OCI-LY7 (cell line): ENCODE data around the gene RIC8B. TPM values are rescaled to one million over a fixed set of nuclear protein-coding genes. Genes with fewer than 3 reads are reported as not detected.

Source experiments
- BruUV-seq: library from RNA; stranded (reverse); fragments of 400-500 nt; replicated peaks from 2 replicates; lab custom pipeline; 2021; lab: Mats Ljungman, UMichigan
- CTCF ChIA-PET: fragments of 300-600 bp; sonication (Branson Sonifier 250); formaldehyde crosslinking; loops from one replicate; lab custom pipeline; 2022; ENCODE audit warnings: antibody characterized with exemption; ENCODE audit not compliant: unreplicated experiment; lab: Charles Lee
- POLR2A ChIA-PET: fragments of 300-600 bp; sonication (Branson Sonifier 250); formaldehyde crosslinking; loops from one replicate; lab custom pipeline; 2022; ENCODE audit warnings: antibody characterized with exemption; lab: Charles Lee
- DNase-seq: peaks from one replicate; pipeline ENCODE4 v3.0.0-alpha.2; 2015; ENCODE audit warnings: low spot score
- H2AFZ ChIP-seq: fragments of 200-600 bp; sonication (generic), shearing (Covaris generic); 2 replicates; pipeline ENCODE4 v1.6.1; 2014; ENCODE audit warnings: mild to moderate bottlenecking, antibody characterized with exemption, low read length, moderate library complexity
- H3K27ac ChIP-seq: fragments of 200-600 bp; sonication (generic); 2 replicates; pipeline ENCODE4 v1.5.1; 2014; ENCODE audit warnings: mixed run types, low read depth, mild to moderate bottlenecking, moderate library complexity, low read length, inconsistent platforms; ENCODE audit not compliant: poor library complexity, severe bottlenecking
- H3K36me3 ChIP-seq: fragments of 200-600 bp; sonication (generic); 2 replicates; pipeline ENCODE4 v1.6.1; 2014; ENCODE audit warnings: mild to moderate bottlenecking, antibody characterized with exemption, low read length, moderate library complexity, mixed read lengths; ENCODE audit not compliant: insufficient read depth
- H3K4me1 ChIP-seq: fragments of 200-600 bp; sonication (generic); 2 replicates; pipeline ENCODE4 v1.5.1; 2014; ENCODE audit warnings: mild to moderate bottlenecking, low read length; ENCODE audit not compliant: insufficient read depth, poor library complexity, severe bottlenecking
- H3K4me2 ChIP-seq: fragments of 200-600 bp; sonication (generic); 2 replicates; pipeline ENCODE4 v1.6.1; 2014; ENCODE audit warnings: mild to moderate bottlenecking, low read length
- H3K4me3 ChIP-seq: fragments of 200-600 bp; sonication (generic); 2 replicates; pipeline ENCODE4 v1.5.1; 2014; ENCODE audit warnings: mild to moderate bottlenecking, low read depth, low read length; ENCODE audit not compliant: poor library complexity, severe bottlenecking
- H3K79me2 ChIP-seq: fragments of 200-600 bp; sonication (generic); 2 replicates; pipeline ENCODE4 v1.6.1; 2016; ENCODE audit warnings: low read depth, mild to moderate bottlenecking, low read length, moderate library complexity, mixed read lengths; ENCODE audit not compliant: insufficient read depth
- H3K9me2 ChIP-seq: fragments of 200-600 bp; sonication (generic); 2 replicates; pipeline ENCODE4 v1.6.1; 2016; ENCODE audit warnings: mild to moderate bottlenecking, low read length, mixed read lengths; ENCODE audit not compliant: insufficient read depth
- H3K9me3 ChIP-seq: fragments of 200-600 bp; sonication (generic); 2 replicates; pipeline ENCODE4 v1.6.1; 2014; ENCODE audit warnings: mild to moderate bottlenecking, mixed run types, low read length, mixed read lengths
- H4K20me1 ChIP-seq: fragments of 200-600 bp; sonication (generic); 2 replicates; pipeline ENCODE4 v1.6.1; 2014; ENCODE audit warnings: mild to moderate bottlenecking, antibody characterized with exemption, low read length, moderate library complexity, mixed read lengths; ENCODE audit not compliant: insufficient read depth
- EZH2phosphoT487 ChIP-seq: fragments of 200-600 bp; sonication (generic); IDR thresholded peaks from 2 replicates; pipeline ENCODE4 v1.6.1; 2018; ENCODE audit warnings: low read depth, borderline replicate concordance, mild to moderate bottlenecking, mixed run types, antibody characterized with exemption, low read length, moderate library complexity, mixed read lengths
- intact Hi-C: fragments of 100-400 bp; cut with micrococcal nuclease; formaldehyde crosslinking; loops from one replicate; pipeline ENCODE4 v1.10.0; 2022; ENCODE audit not compliant: unreplicated experiment
- total RNA-seq, 2 experiments: library from RNA; depleted of rRNA in 1 of 2; stranded (reverse); fragments of >200 nt in 1 of 2; shearing (Covaris generic) in 1 of 2; gene quantifications; 2 replicates each; pipeline ENCODE4 v1.2.3, GENCODE V29; 2014 to 2022
- TF ChIP-seq, protein P1 (sequence below): fragments of 200-600 bp; sonication (generic); conservative IDR thresholded peaks from 2 replicates; pipeline ENCODE4 v1.5.1; 2014; ENCODE audit warnings: mild to moderate bottlenecking, antibody characterized with exemption, low read length, moderate library complexity, mixed read lengths

Gene RIC8B
- total RNA-seq, 2 experiments from 2014 or later = 9.6 TPM; not detected in 1

DNA sequence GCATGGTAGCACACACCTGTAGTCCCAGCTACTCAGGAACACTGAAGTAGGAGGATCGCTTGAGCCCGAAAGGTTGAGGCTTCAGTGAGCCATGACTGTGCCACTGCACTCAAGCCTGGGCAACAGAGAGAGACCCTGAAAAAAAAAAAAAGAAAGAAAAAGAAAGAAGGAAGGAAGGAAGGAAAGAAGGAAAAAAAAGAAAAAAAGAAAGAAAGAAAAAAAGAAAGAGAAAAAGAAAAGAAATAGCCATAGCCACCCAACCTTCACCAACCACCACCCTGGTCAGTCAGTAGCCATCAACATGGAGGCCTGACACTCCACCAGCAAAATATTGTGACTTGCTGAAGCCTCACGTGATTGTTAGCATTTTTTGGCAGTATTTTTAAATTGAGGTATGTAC is 159.8 kb downstream of the RIC8B start:
- H3K36me3 ChIP-seq = no peaks in the 10 kb centered on the region
- CTCF ChIA-PET = no interaction called here
- POLR2A ChIA-PET = interaction anchor here (0.5 kb wide), 1 partner anchor 65 kb away, joined by 3 read pairs; no protein-coding TSS in a partner anchor
- BruUV-seq = no TSS peak
- no peaks in the 10 kb centered on the region for H3K4me1 ChIP-seq
- H3K9me2 ChIP-seq = no peaks in the 10 kb centered on the region
- TF ChIP-seq, protein P1, sequence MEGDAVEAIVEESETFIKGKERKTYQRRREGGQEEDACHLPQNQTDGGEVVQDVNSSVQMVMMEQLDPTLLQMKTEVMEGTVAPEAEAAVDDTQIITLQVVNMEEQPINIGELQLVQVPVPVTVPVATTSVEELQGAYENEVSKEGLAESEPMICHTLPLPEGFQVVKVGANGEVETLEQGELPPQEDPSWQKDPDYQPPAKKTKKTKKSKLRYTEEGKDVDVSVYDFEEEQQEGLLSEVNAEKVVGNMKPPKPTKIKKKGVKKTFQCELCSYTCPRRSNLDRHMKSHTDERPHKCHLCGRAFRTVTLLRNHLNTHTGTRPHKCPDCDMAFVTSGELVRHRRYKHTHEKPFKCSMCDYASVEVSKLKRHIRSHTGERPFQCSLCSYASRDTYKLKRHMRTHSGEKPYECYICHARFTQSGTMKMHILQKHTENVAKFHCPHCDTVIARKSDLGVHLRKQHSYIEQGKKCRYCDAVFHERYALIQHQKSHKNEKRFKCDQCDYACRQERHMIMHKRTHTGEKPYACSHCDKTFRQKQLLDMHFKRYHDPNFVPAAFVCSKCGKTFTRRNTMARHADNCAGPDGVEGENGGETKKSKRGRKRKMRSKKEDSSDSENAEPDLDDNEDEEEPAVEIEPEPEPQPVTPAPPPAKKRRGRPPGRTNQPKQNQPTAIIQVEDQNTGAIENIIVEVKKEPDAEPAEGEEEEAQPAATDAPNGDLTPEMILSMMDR = no peak
- TF ChIP-seq EZH2phosphoT487 = no peak
- H3K79me2 ChIP-seq = no peaks in the 10 kb centered on the region
- no peak overlapping the region for H2AFZ ChIP-seq
- H3K27ac ChIP-seq = no peak overlapping the region
- H3K4me3 ChIP-seq = no peak overlapping the region
- H3K9me3 ChIP-seq = no peaks in the 10 kb centered on the region
- intact Hi-C loops = no loop called here
- DNase-seq = no peak
- H3K4me2 ChIP-seq = no peak overlapping the region
- no peaks in the 10 kb centered on the region for H4K20me1 ChIP-seq

Other genes with a start within 250 kb of the RIC8B start
- not detected in 2 replicates for gene RFX4, start 191.7 kb upstream of the RIC8B start, total RNA-seq (2014; rRNA removed; shearing (Covaris generic))
- not detected in 2 replicates for gene RFX4, start 191.7 kb upstream of the RIC8B start, total RNA-seq (2022)
- 34.1 and 43.9 TPM in 2 replicates for gene TMEM263, start 181.2 kb downstream of the RIC8B start, total RNA-seq (2014; rRNA removed; shearing (Covaris generic))
- 60.0 and 83.6 TPM in 2 replicates for gene TMEM263, start 181.2 kb downstream of the RIC8B start, total RNA-seq (2022)
- 8.8 and 14.8 TPM in 2 replicates for gene MTERF2, start 212.5 kb downstream of the RIC8B start, total RNA-seq (2014; rRNA removed; shearing (Covaris generic))
- gene MTERF2, start 212.5 kb downstream of the RIC8B start, total RNA-seq (2022) = 10.4 and 11.2 TPM in 2 replicates